Measurements from ENCODE around the gene SPATA3. TPM values are rescaled to one million over a fixed set of nuclear protein-coding genes. Genes with fewer than 3 reads are reported as not detected.
A peak's percentile ranks its signal among the peaks of the same experiment; 100 is the strongest.

The SPATA3 gene
- total and polyA plus RNA-seq, 2 of the 13 experiments (the other 11 are each of a cell fraction or from before 2014, with no cell fraction given), result not detected

GRCh38 chr2:231000211-231000904, 4.4 kb downstream of the SPATA3 start (continued):
- TF ChIP-seq, protein P1, sequence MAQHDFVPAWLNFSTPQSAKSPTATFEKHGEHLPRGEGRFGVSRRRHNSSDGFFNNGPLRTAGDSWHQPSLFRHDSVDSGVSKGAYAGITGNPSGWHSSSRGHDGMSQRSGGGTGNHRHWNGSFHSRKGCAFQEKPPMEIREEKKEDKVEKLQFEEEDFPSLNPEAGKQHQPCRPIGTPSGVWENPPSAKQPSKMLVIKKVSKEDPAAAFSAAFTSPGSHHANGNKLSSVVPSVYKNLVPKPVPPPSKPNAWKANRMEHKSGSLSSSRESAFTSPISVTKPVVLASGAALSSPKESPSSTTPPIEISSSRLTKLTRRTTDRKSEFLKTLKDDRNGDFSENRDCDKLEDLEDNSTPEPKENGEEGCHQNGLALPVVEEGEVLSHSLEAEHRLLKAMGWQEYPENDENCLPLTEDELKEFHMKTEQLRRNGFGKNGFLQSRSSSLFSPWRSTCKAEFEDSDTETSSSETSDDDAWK (CRISPR knock-in tag; IDR thresholded peaks at IDR 0.05), result no peak
- no peak for TF ChIP-seq SMAD1 (CRISPR knock-in tag; IDR thresholded peaks at IDR 0.05; ENCODE audit: borderline replicate concordance, low read depth)
- TF ChIP-seq SMC3 (IDR thresholded peaks at IDR 0.05; ENCODE audit: low read length), result peak; percentile 60
- no peak for TF ChIP-seq ZFP90 (CRISPR knock-in tag; IDR thresholded peaks at IDR 0.05; ENCODE audit: borderline replicate concordance)
- no peak for TF ChIP-seq LCORL (IDR thresholded peaks at IDR 0.05)
- peak; percentile 52; the same call in 1 of the 2 replicates for TF ChIP-seq LCORL (CRISPR knock-in tag; IDR thresholded peaks at IDR 0.05)
- no peak for TF ChIP-seq ZNF430 (CRISPR knock-in tag; IDR thresholded peaks at IDR 0.05)
- no peak for TF ChIP-seq ZNF124 (CRISPR knock-in tag; IDR thresholded peaks at IDR 0.05)
- TF ChIP-seq ZNF281 (CRISPR knock-in tag; IDR thresholded peaks at IDR 0.05; ENCODE audit: borderline replicate concordance), result no peak
- TF ChIP-seq SP2 (CRISPR knock-in tag; IDR thresholded peaks at IDR 0.05), result no peak
- no peak for TF ChIP-seq RARG (CRISPR knock-in tag; IDR thresholded peaks at IDR 0.05; ENCODE audit: low read depth)
- no peak for TF ChIP-seq FOSL2 (CRISPR knock-in tag; IDR thresholded peaks at IDR 0.05)
- TF ChIP-seq SMAD9 (CRISPR knock-in tag; IDR thresholded peaks at IDR 0.05), result no peak
- TF ChIP-seq, protein P2, sequence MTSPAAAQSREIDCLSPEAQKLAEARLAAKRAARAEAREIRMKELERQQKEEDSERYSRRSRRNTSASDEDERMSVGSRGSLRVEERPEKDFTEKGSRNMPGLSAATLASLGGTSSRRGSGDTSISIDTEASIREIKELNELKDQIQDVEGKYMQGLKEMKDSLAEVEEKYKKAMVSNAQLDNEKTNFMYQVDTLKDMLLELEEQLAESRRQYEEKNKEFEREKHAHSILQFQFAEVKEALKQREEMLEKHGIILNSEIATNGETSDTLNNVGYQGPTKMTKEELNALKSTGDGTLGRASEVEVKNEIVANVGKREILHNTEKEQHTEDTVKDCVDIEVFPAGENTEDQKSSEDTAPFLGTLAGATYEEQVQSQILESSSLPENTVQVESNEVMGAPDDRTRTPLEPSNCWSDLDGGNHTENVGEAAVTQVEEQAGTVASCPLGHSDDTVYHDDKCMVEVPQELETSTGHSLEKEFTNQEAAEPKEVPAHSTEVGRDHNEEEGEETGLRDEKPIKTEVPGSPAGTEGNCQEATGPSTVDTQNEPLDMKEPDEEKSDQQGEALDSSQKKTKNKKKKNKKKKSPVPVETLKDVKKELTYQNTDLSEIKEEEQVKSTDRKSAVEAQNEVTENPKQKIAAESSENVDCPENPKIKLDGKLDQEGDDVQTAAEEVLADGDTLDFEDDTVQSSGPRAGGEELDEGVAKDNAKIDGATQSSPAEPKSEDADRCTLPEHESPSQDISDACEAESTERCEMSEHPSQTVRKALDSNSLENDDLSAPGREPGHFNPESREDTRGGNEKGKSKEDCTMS (CRISPR knock-in tag; conservative IDR thresholded peaks at IDR 0.05), result no peak
- no peak for TF ChIP-seq ZNF550 (CRISPR knock-in tag; IDR thresholded peaks at IDR 0.05; ENCODE audit: borderline replicate concordance)
- TF ChIP-seq NFE2 (CRISPR knock-in tag; IDR thresholded peaks at IDR 0.05), result no peak
- TF ChIP-seq ZNF781 (CRISPR knock-in tag; IDR thresholded peaks at IDR 0.05; ENCODE audit: borderline replicate concordance, not compliant biosample characterization), result no peak
- TF ChIP-seq ZNF383 (CRISPR knock-in tag; IDR thresholded peaks at IDR 0.05; ENCODE audit: borderline replicate concordance), result no peak
- TF ChIP-seq DNMT1 (CRISPR knock-in tag; IDR thresholded peaks at IDR 0.05), result no peak
- TF ChIP-seq, protein P3, sequence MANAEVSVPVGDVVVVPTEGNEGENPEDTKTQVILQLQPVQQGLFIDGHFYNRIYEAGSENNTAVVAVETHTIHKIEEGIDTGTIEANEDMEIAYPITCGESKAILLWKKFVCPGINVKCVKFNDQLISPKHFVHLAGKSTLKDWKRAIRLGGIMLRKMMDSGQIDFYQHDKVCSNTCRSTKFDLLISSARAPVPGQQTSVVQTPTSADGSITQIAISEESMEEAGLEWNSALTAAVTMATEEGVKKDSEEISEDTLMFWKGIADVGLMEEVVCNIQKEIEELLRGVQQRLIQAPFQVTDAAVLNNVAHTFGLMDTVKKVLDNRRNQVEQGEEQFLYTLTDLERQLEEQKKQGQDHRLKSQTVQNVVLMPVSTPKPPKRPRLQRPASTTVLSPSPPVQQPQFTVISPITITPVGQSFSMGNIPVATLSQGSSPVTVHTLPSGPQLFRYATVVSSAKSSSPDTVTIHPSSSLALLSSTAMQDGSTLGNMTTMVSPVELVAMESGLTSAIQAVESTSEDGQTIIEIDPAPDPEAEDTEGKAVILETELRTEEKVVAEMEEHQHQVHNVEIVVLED (CRISPR knock-in tag; IDR thresholded peaks at IDR 0.05; ENCODE audit: borderline replicate concordance), result 0 out of 2 replicates have a peak, but pooled peaks have one; percentile 16
- no peak for TF ChIP-seq ZNF878 (CRISPR knock-in tag; IDR thresholded peaks at IDR 0.05)
- peak; percentile 41; the same call in 1 of the 2 replicates for TF ChIP-seq ZNF768 (CRISPR knock-in tag; IDR thresholded peaks at IDR 0.05)
- no peak for TF ChIP-seq POLR2A (IDR thresholded peaks at IDR 0.05; ENCODE audit: insufficient read depth in 1 of 2, low read depth in 2 of 2, low read length in 2 of 2)
